IMR-90 (cell line): ENCODE measurements around the gene S100A1. TPM values are rescaled to one million over a fixed set of nuclear protein-coding genes. Genes with fewer than 3 reads are reported as not detected.

ENCODE experiments used
- ATAC-seq: fragments of 200-7000 bp; cut with Tn5 transposase; 2 replicates; pipeline ENCODE4 v1.9.1; 2020; ENCODE audit warnings: low read depth, mild to moderate bottlenecking, moderate library complexity
- BruUV-seq: library from RNA; stranded (reverse); fragments of 400-500 nt; replicated peaks from 2 replicates; lab custom pipeline; 2021; lab: Mats Ljungman, UMichigan
- CTCF ChIA-PET: fragments of 300-600 bp; formaldehyde crosslinking; extraction: SDS; loops from one replicate; lab custom pipeline; 2021; ENCODE audit warnings: antibody characterized with exemption; lab: Yijun Ruan, JAX
- POLR2A ChIA-PET: fragments of 300-600 bp; sonication (Branson Sonifier 250); formaldehyde crosslinking; loops from one replicate; lab custom pipeline; 2022; ENCODE audit warnings: antibody characterized with exemption; ENCODE audit not compliant: unreplicated experiment; lab: Charles Lee
- DNase-seq: peaks from one replicate; pipeline ENCODE4 v3.0.0; 2013
- H2AFZ ChIP-seq: replicated peaks from 2 replicates; pipeline ENCODE3; 2013; ENCODE audit warnings: low read length, mild to moderate bottlenecking; ENCODE audit not compliant: poor library complexity
- H2AK5ac ChIP-seq: 2 replicates; pipeline ENCODE4 v1.6.1; 2013; ENCODE audit warnings: low read depth, low read length, inconsistent platforms
- H2AK9ac ChIP-seq: replicated peaks from 2 replicates; pipeline ENCODE3; 2013; ENCODE audit warnings: mild to moderate bottlenecking, low read depth, low read length, moderate library complexity; ENCODE audit not compliant: poor library complexity
- H2BK120ac ChIP-seq: 2 replicates; pipeline ENCODE4 v1.6.1; 2013; ENCODE audit warnings: low read depth, low read length, inconsistent platforms
- H2BK15ac ChIP-seq: 3 replicates; pipeline ENCODE4 v1.6.1; 2013; ENCODE audit warnings: low read depth, low read length, inconsistent platforms
- H2BK20ac ChIP-seq: 2 replicates; pipeline ENCODE4 v1.6.1; 2013; ENCODE audit warnings: low read depth, mild to moderate bottlenecking, inconsistent platforms, low read length, moderate library complexity
- H2BK5ac ChIP-seq: 2 replicates; pipeline ENCODE4 v1.6.1; 2013; ENCODE audit warnings: mild to moderate bottlenecking, low read depth, low read length, inconsistent platforms; ENCODE audit not compliant: poor library complexity, severe bottlenecking
- H3K14ac ChIP-seq: replicated peaks from 2 replicates; pipeline ENCODE4 v1.6.1; 2013; ENCODE audit warnings: low read depth, low read length, inconsistent platforms
- H3K18ac ChIP-seq: 2 replicates; pipeline ENCODE4 v1.6.1; 2013; ENCODE audit warnings: low read depth, low read length, control low read depth
- H3K23ac ChIP-seq: 2 replicates; pipeline ENCODE4 v1.6.1; 2013; ENCODE audit warnings: low read depth, low read length, inconsistent platforms
- H3K27ac ChIP-seq: 2 replicates; pipeline ENCODE4 v1.5.1; 2013; ENCODE audit warnings: mild to moderate bottlenecking, control low read depth, low read length; ENCODE audit not compliant: insufficient read depth
- H3K27me3 ChIP-seq: 2 replicates; pipeline ENCODE4 v1.6.1; 2013; ENCODE audit warnings: low read length; ENCODE audit not compliant: control insufficient read depth, insufficient read depth
- H3K36me3 ChIP-seq: 2 replicates; pipeline ENCODE4 v1.6.1; 2013; ENCODE audit warnings: low read length, mixed read lengths; ENCODE audit not compliant: control insufficient read depth, insufficient read depth
- H3K4ac ChIP-seq: 2 replicates; pipeline ENCODE4 v1.6.1; 2013; ENCODE audit warnings: low read depth, low read length, inconsistent platforms
- H3K4me1 ChIP-seq: 2 replicates; pipeline ENCODE4 v1.6.1; 2013; ENCODE audit warnings: low read length, mixed read lengths; ENCODE audit not compliant: control insufficient read depth, insufficient read depth
- H3K4me2 ChIP-seq: 2 replicates; pipeline ENCODE4 v1.6.1; 2013; ENCODE audit warnings: low read depth, mild to moderate bottlenecking, control low read depth, low read length, moderate library complexity
- H3K4me3 ChIP-seq: 2 replicates; pipeline ENCODE4 v1.5.1; 2013; ENCODE audit warnings: low read depth, mild to moderate bottlenecking, control low read depth, low read length, moderate library complexity; ENCODE audit not compliant: insufficient read depth
- H3K56ac ChIP-seq: 2 replicates; pipeline ENCODE4 v1.6.1; 2013; ENCODE audit warnings: low read length, inconsistent platforms; ENCODE audit not compliant: insufficient read depth; ENCODE audit errors: extremely low read depth
- H3K79me1 ChIP-seq, 2 experiments: 2 replicates each; pipeline ENCODE4 v1.6.1; 2013; ENCODE audit warnings: low read length in 2 of 2, inconsistent platforms in 1 of 2, low read depth in 1 of 2
- H3K9ac ChIP-seq: 2 replicates; pipeline ENCODE4 v1.6.1; 2013; ENCODE audit warnings: low read depth, low read length, control low read depth
- H3K9me1 ChIP-seq: 2 replicates; pipeline ENCODE4 v1.6.1; 2013; ENCODE audit warnings: low read length, inconsistent platforms; ENCODE audit not compliant: insufficient read depth
- H3K9me3 ChIP-seq: 2 replicates; pipeline ENCODE4 v1.6.1; 2013; ENCODE audit warnings: low read length; ENCODE audit not compliant: control insufficient read depth, insufficient read depth
- H4K20me1 ChIP-seq: 2 replicates; pipeline ENCODE4 v1.6.1; 2013; ENCODE audit warnings: low read length, inconsistent platforms; ENCODE audit not compliant: insufficient read depth
- H4K5ac ChIP-seq: 2 replicates; pipeline ENCODE4 v1.6.1; 2013; ENCODE audit warnings: mild to moderate bottlenecking, low read depth, low read length, control low read depth
- H4K8ac ChIP-seq, 2 experiments: 2 replicates each; pipeline ENCODE4 v1.6.1; 2013; ENCODE audit warnings: low read depth in 2 of 2, low read length in 2 of 2, control low read depth in 1 of 2, inconsistent platforms in 1 of 2
- H4K91ac ChIP-seq: 2 replicates; pipeline ENCODE4 v1.6.1; 2013; ENCODE audit warnings: low read depth, low read length, inconsistent platforms; ENCODE audit not compliant: insufficient read depth
- BHLHE40 ChIP-seq: fragments of 150-350 bp; IDR thresholded peaks from 2 replicates; pipeline ENCODE4 v1.6.1; 2016; ENCODE audit warnings: mild to moderate bottlenecking, low read depth, low read length
- CHD1 ChIP-seq: IDR thresholded peaks from 2 replicates; pipeline ENCODE4 v1.6.1; 2012; ENCODE audit warnings: low read depth, low read length, improper control_type of control experiment
- FOS ChIP-seq: fragments of 150-350 bp; IDR thresholded peaks from 2 replicates; pipeline ENCODE4 v1.6.1; 2016; ENCODE audit warnings: low read depth, low read length
- MAFK ChIP-seq: IDR thresholded peaks from 2 replicates; pipeline ENCODE4 v1.6.1; 2012; ENCODE audit warnings: low read depth, low read length, improper control_type of control experiment
- MAZ ChIP-seq: IDR thresholded peaks from 2 replicates; pipeline ENCODE4 v1.6.1; 2012; ENCODE audit warnings: low read depth, mild to moderate bottlenecking, low read length, improper control_type of control experiment, moderate library complexity, borderline replicate concordance
- MXI1 ChIP-seq: IDR thresholded peaks from 2 replicates; pipeline ENCODE4 v1.6.1; 2012; ENCODE audit warnings: low read depth, mild to moderate bottlenecking, low read length, moderate library complexity, borderline replicate concordance
- NFE2L2 ChIP-seq: fragments of 150-350 bp; IDR thresholded peaks from 2 replicates; pipeline ENCODE4 v1.6.1; 2016; ENCODE audit warnings: low read depth, mild to moderate bottlenecking, low read length
- POLR2A ChIP-seq: IDR thresholded peaks from 2 replicates; pipeline ENCODE4 v1.6.1; 2012; ENCODE audit warnings: mild to moderate bottlenecking, low read depth, low read length
- RAD21 ChIP-seq: IDR thresholded peaks from 2 replicates; pipeline ENCODE4 v1.6.1; 2012; ENCODE audit warnings: low read length, improper control_type of control experiment
- RCOR1 ChIP-seq: IDR thresholded peaks from 2 replicates; pipeline ENCODE4 v1.6.1; 2012; ENCODE audit warnings: mild to moderate bottlenecking, low read length, improper control_type of control experiment; ENCODE audit not compliant: insufficient replicate concordance
- RFX5 ChIP-seq: IDR thresholded peaks from 2 replicates; pipeline ENCODE4 v1.8.0; 2012; ENCODE audit warnings: low read depth, mild to moderate bottlenecking, low read length, moderate library complexity
- SMC3 ChIP-seq: fragments of 150-350 bp; IDR thresholded peaks from 2 replicates; pipeline ENCODE4 v1.6.1; 2016; ENCODE audit warnings: low read depth, mild to moderate bottlenecking, antibody characterized with exemption, low read length, moderate library complexity
- whole genome bisulfite sequencing, 2 experiments: methylation state at CpG; one replicate each; pipeline versions ENCODE4 v1.1.5 to v1.1.7; 2013; ENCODE audit warnings: missing lambda C conversion rate in 2 of 2; ENCODE audit not compliant: insufficient read length in 1 of 2; ENCODE audit errors: extremely low coverage in 2 of 2; 5-methylcytosine and 5-hydroxymethylcytosine counted together
- dilution Hi-C: fragments of 300-500 bp; cut with HindIII; formaldehyde crosslinking; loops from one replicate; pipeline ENCODE4 v1.14.3; 2018; ENCODE audit warnings: low sequenced_read_pairs; ENCODE audit not compliant: unreplicated experiment
- in situ Hi-C: fragments of 300-500 bp; cut with MboI; formaldehyde crosslinking; loops from 3 replicates; pipeline ENCODE4 v1.14.3; 2019; ENCODE audit warnings: low sequenced_read_pairs, inconsistent platforms, mixed read lengths
- intact Hi-C: fragments of 100-400 bp; cut with micrococcal nuclease; formaldehyde crosslinking; loops from 2 replicates; pipeline ENCODE4 v1.10.0; 2022
- polyA plus RNA-seq, 3 experiments: library from polyadenylated mRNA; depleted of rRNA; stranded (reverse); fragments of >200 nt; gene quantifications; 2 replicates each; pipeline ENCODE4 v1.2.3, GENCODE V29; 2012; ENCODE audit warnings: low replicate concordance in 1 of 3
- total RNA-seq: library from RNA; depleted of rRNA; stranded (reverse); fragments of >200 nt; gene quantifications from 2 replicates; pipeline ENCODE4 v1.2.3, GENCODE V29; 2012
- TF ChIP-seq, protein P1 (sequence below): conservative IDR thresholded peaks from 2 replicates; pipeline ENCODE4 v1.5.1; 2012; ENCODE audit warnings: mild to moderate bottlenecking, low read depth, low read length, improper control_type of control experiment
- TF ChIP-seq, protein P2 (sequence below): fragments of 150-350 bp; IDR thresholded peaks from 2 replicates; pipeline ENCODE4 v1.6.1; 2016; ENCODE audit warnings: low read depth, mild to moderate bottlenecking, low read length, moderate library complexity, borderline replicate concordance

S100A1 gene
- total and polyA plus RNA-seq, 2 of the 4 experiments (the other 2 are of a cell fraction), result 0.18 to 0.29 TPM

DNA sequence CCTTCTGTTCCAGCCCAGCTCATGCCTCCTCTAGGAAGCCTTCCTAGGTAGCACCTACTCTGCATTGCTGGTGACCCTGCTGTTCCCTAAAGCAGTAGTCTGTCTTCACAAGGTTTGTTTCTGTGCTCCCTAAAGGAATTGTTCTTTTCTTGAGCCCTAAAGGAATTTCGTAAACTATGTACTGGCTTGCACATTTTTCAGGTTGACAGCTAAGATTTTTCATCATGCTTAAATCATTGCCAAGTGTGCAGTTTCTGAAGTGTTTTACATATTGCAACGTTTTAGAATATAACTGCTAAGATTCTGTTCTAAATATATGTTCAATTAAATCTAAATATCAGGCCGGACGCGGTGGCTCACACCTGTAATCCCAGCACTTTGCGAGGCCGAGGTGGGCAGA is 28.4 kb upstream of the S100A1 start:
- H3K4me3 ChIP-seq, result no peak overlapping the region
- no peak overlapping the region for H2BK5ac ChIP-seq
- H2BK15ac ChIP-seq, result no peak overlapping the region
- peaks cover 8% of the 10 kb centered on the region for H3K4me1 ChIP-seq
- H2BK120ac ChIP-seq, result no peak overlapping the region
- dilution Hi-C loops, result no loop called here
- H3K27me3 ChIP-seq, result no peaks in the 10 kb centered on the region
- no TSS peak for BruUV-seq
- no peak overlapping the region for H4K5ac ChIP-seq
- H3K4ac ChIP-seq, result no peak overlapping the region
- no peak for DNase-seq
- POLR2A ChIA-PET, result no interaction called here
- H2BK20ac ChIP-seq, result no peak overlapping the region
- H3K4me2 ChIP-seq, result no peak overlapping the region
- no peaks in the 10 kb centered on the region; the same call in none of the 2 replicates for H3K9me1 ChIP-seq
- TF ChIP-seq CHD1, result no peak
- TF ChIP-seq MAZ, result no peak
- no peak for TF ChIP-seq RAD21
- no peak for TF ChIP-seq MXI1
- TF ChIP-seq, protein P1, sequence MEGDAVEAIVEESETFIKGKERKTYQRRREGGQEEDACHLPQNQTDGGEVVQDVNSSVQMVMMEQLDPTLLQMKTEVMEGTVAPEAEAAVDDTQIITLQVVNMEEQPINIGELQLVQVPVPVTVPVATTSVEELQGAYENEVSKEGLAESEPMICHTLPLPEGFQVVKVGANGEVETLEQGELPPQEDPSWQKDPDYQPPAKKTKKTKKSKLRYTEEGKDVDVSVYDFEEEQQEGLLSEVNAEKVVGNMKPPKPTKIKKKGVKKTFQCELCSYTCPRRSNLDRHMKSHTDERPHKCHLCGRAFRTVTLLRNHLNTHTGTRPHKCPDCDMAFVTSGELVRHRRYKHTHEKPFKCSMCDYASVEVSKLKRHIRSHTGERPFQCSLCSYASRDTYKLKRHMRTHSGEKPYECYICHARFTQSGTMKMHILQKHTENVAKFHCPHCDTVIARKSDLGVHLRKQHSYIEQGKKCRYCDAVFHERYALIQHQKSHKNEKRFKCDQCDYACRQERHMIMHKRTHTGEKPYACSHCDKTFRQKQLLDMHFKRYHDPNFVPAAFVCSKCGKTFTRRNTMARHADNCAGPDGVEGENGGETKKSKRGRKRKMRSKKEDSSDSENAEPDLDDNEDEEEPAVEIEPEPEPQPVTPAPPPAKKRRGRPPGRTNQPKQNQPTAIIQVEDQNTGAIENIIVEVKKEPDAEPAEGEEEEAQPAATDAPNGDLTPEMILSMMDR, result no peak
- TF ChIP-seq BHLHE40, result no peak
- no peak for TF ChIP-seq RCOR1
- TF ChIP-seq SMC3, result no peak
- no peak for TF ChIP-seq POLR2A
- TF ChIP-seq RFX5, result no peak
- TF ChIP-seq FOS, result no peak
- TF ChIP-seq, protein P2, sequence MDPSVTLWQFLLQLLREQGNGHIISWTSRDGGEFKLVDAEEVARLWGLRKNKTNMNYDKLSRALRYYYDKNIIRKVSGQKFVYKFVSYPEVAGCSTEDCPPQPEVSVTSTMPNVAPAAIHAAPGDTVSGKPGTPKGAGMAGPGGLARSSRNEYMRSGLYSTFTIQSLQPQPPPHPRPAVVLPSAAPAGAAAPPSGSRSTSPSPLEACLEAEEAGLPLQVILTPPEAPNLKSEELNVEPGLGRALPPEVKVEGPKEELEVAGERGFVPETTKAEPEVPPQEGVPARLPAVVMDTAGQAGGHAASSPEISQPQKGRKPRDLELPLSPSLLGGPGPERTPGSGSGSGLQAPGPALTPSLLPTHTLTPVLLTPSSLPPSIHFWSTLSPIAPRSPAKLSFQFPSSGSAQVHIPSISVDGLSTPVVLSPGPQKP, result no peak
- no peak for TF ChIP-seq MAFK
- TF ChIP-seq NFE2L2, result no peak
- intact Hi-C loops, result no loop called here
- no CpG with 5 or more reads among the region's 7 CpGs for WGBS, 2 experiments
- H4K20me1 ChIP-seq, result no peaks in the 10 kb centered on the region
- H2AFZ ChIP-seq, result no peak overlapping the region
- no peaks in the 10 kb centered on the region for H3K9me3 ChIP-seq
- no peak overlapping the region for H2AK9ac ChIP-seq
- CTCF ChIA-PET, result interaction anchor here (0.6 kb wide), 1 partner anchor 89 kb away, joined by 5 read pairs; no protein-coding TSS in a partner anchor
- ATAC-seq, result no peak
- H4K91ac ChIP-seq, result no peak overlapping the region
- no peak overlapping the region for H2AK5ac ChIP-seq
- H3K79me1 ChIP-seq, result peaks cover 5 to 17% of the 10 kb centered on the region in 2 experiments; a peak in 3 of 4 replicates
- no peak overlapping the region for H4K8ac ChIP-seq
- H3K27ac ChIP-seq, result no peak overlapping the region
- H3K23ac ChIP-seq, result no peak overlapping the region
- H3K36me3 ChIP-seq, result no peaks in the 10 kb centered on the region
- no peak overlapping the region for H3K9ac ChIP-seq
- no peak overlapping the region for H3K14ac ChIP-seq
- in situ Hi-C loops, result no loop called here
- no peak overlapping the region for H3K18ac ChIP-seq
- H3K56ac ChIP-seq, result no peak overlapping the region
